ENCODE measurements around the gene IFT52.
"Not testable (repeated sequence)": the region's sequence is repeated elsewhere in the genome, so short reads cannot be mapped to it uniquely, and the experiment has no call there.

Gene IFT52

GRCh38 chr20:43653966-43654365 lies 63.2 kb downstream of the IFT52 start:
- DNase-seq, result no peak

- not testable (repeated sequence) for DNase-seq
Observed at GRCh38 chr20:43655176-43655575, 64.4 kb downstream of the IFT52 start.

GRCh38 chr20:43655937-43656336 lies 65.2 kb downstream of the IFT52 start:
- no peak for DNase-seq

GRCh38 chr20:43658069-43658722 lies 67.5 kb downstream of the IFT52 start:
- DNase-seq, result peak in 1 of 2 experiments; percentile 40

- DNase-seq, result peak in 1 of 2 experiments; percentile 13
Observed at GRCh38 chr20:43658723-43659419, 68.1 kb downstream of the IFT52 start.

- DNase-seq, result no peak
Observed at GRCh38 chr20:43662943-43663655, 72.4 kb downstream of the IFT52 start.

- no peak for DNase-seq
Observed at GRCh38 chr20:43665466-43666176, 74.9 kb downstream of the IFT52 start.

- peak; percentile 58 to 90 for DNase-seq
Observed at GRCh38 chr20:43666376-43667328, 75.9 kb downstream of the IFT52 start, which contains the start of gene MYBL2. TSS of gene MYBL2 (plus strand) at chr20:43667114. CDS start at chr20:43667284, 170 bp downstream.

GRCh38 chr20:43667341-43668132 lies 76.8 kb downstream of the IFT52 start:
- DNase-seq, result peak; percentile 11 to 58

- no peak for DNase-seq
Observed at GRCh38 chr20:43669332-43669731, 78.6 kb downstream of the IFT52 start.

- DNase-seq, result no peak
Observed at GRCh38 chr20:43670423-43670822, 79.7 kb downstream of the IFT52 start.

GRCh38 chr20:43676368-43676767 lies 85.6 kb downstream of the IFT52 start:
- DNase-seq, result no peak

- DNase-seq, result no peak
Observed at GRCh38 chr20:43680981-43681380, 90.2 kb downstream of the IFT52 start.

GRCh38 chr20:43681468-43681942 lies 90.8 kb downstream of the IFT52 start:
- DNase-seq, result peak; percentile 28 to 68

GRCh38 chr20:43681991-43682410 lies 91.3 kb downstream of the IFT52 start:
- DNase-seq, result peak; percentile 53 to 71

- DNase-seq, result no peak
Observed at GRCh38 chr20:43682446-43682845, 91.7 kb downstream of the IFT52 start.

GRCh38 chr20:43686820-43687219 lies 96.1 kb downstream of the IFT52 start:
- DNase-seq, result no peak

- DNase-seq, result no peak
Observed at GRCh38 chr20:43689165-43689564, 98.4 kb downstream of the IFT52 start.

GRCh38 chr20:43690943-43691598 lies 100.3 kb downstream of the IFT52 start:
- DNase-seq, result no peak

GRCh38 chr20:43691928-43692524 lies 101.3 kb downstream of the IFT52 start:
- DNase-seq, result peak in 1 of 2 experiments; percentile 76
